DMS 273 treated with DMSO at 0.1 percent for 48 hours (cell line): Measurements from ENCODE around the gene CA12.
"Not testable (repeated sequence)": the region's sequence is repeated elsewhere in the genome, so short reads cannot be mapped to it uniquely, and the experiment has no call there.

Experiments used
- DNase-seq: peaks from one replicate; lab custom pipeline; 2025; lab: John Stamatoyannopoulos, UW

Gene CA12

GRCh38 chr15:63357061-63357460 is 24.6 kb downstream of the CA12 start:
- DNase-seq = no peak

- DNase-seq = no peak
Measured at GRCh38 chr15:63354821-63355650, 26.6 kb downstream of the CA12 start.

GRCh38 chr15:63353887-63354286 is 27.8 kb downstream of the CA12 start:
- no peak for DNase-seq

GRCh38 chr15:63353261-63353660 is 28.4 kb downstream of the CA12 start:
- DNase-seq = no peak

- no peak for DNase-seq
Measured at GRCh38 chr15:63352808-63353207, 28.8 kb downstream of the CA12 start.

- no peak for DNase-seq
Measured at GRCh38 chr15:63351170-63351569, 30.5 kb downstream of the CA12 start.

- DNase-seq = no peak
Measured at GRCh38 chr15:63350178-63350621, 31.4 kb downstream of the CA12 start.

- DNase-seq = no peak
Measured at GRCh38 chr15:63349621-63350020, 32.0 kb downstream of the CA12 start.

GRCh38 chr15:63349156-63349555 is 32.5 kb downstream of the CA12 start:
- DNase-seq = no peak

- DNase-seq = peak; percentile 37
Measured at GRCh38 chr15:63348392-63348791, 33.3 kb downstream of the CA12 start.

GRCh38 chr15:63347074-63347857 is 34.4 kb downstream of the CA12 start:
- DNase-seq = no peak

GRCh38 chr15:63345391-63345752 is 36.3 kb downstream of the CA12 start:
- no peak for DNase-seq

- no peak for DNase-seq
Measured at GRCh38 chr15:63344731-63345390, 36.8 kb downstream of the CA12 start.

- DNase-seq = not testable (repeated sequence)
Measured at GRCh38 chr15:63342996-63343562, 38.6 kb downstream of the CA12 start.

- DNase-seq = no peak
Measured at GRCh38 chr15:63341898-63342297, 39.7 kb downstream of the CA12 start.

- no peak for DNase-seq
Measured at GRCh38 chr15:63340878-63341277, 40.8 kb downstream of the CA12 start.

- no peak for DNase-seq
Measured at GRCh38 chr15:63340353-63340752, 41.3 kb downstream of the CA12 start.

- no peak for DNase-seq
Measured at GRCh38 chr15:63339836-63340235, 41.8 kb downstream of the CA12 start.

GRCh38 chr15:63339006-63339766 is 42.5 kb downstream of the CA12 start:
- no peak for DNase-seq

GRCh38 chr15:63338170-63338569 is 43.5 kb downstream of the CA12 start:
- no peak for DNase-seq

GRCh38 chr15:63337046-63337445 is 44.6 kb downstream of the CA12 start:
- no peak for DNase-seq
